GM12864 (cell line): ENCODE data around the gene STAT5B.
"Not testable (repeated sequence)": the region's sequence is repeated elsewhere in the genome, so short reads cannot be mapped to it uniquely, and the experiment has no call there.

Experiments
- DNase-seq: peaks from one replicate; pipeline ENCODE4 v3.0.0-alpha.2; 2011; ENCODE audit warnings: low read depth
- H3K4me3 ChIP-seq: 2 replicates; pipeline ENCODE4 v1.5.1; 2011; ENCODE audit warnings: mild to moderate bottlenecking, low read depth, low read length, control low read depth
- TF ChIP-seq, protein P1 (sequence below): IDR thresholded peaks from 2 replicates; pipeline ENCODE4 v1.5.1; 2011; ENCODE audit warnings: low read depth, mild to moderate bottlenecking, moderate library complexity, low read length, control low read depth, inconsistent platforms; ENCODE audit errors: missing control alignments

The STAT5B gene

DNA sequence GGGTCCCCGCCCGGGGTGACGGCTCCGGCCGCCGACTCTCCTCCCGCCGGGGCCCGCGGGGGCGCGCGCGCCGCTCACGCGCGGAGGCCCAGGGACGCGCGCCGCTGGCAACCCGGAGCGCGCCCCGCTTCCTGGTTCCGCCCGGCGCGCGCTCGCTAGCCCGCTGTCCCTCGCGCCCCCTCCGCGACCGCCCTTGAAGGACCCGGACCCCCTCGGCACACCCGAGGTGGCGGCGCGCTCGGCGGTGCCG, at the start of gene STAT5B:
Gene STAT5B, minus strand, starts transcription at position 33 of the 250 bp plus-strand sequence. CDS start 44,264 bp downstream, outside the sequence.
- H3K4me3 ChIP-seq, result peak within 1 kb of the TSS; percentile 78
- no peak for DNase-seq
- TF ChIP-seq, protein P1, sequence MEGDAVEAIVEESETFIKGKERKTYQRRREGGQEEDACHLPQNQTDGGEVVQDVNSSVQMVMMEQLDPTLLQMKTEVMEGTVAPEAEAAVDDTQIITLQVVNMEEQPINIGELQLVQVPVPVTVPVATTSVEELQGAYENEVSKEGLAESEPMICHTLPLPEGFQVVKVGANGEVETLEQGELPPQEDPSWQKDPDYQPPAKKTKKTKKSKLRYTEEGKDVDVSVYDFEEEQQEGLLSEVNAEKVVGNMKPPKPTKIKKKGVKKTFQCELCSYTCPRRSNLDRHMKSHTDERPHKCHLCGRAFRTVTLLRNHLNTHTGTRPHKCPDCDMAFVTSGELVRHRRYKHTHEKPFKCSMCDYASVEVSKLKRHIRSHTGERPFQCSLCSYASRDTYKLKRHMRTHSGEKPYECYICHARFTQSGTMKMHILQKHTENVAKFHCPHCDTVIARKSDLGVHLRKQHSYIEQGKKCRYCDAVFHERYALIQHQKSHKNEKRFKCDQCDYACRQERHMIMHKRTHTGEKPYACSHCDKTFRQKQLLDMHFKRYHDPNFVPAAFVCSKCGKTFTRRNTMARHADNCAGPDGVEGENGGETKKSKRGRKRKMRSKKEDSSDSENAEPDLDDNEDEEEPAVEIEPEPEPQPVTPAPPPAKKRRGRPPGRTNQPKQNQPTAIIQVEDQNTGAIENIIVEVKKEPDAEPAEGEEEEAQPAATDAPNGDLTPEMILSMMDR, result no peak

DNA sequence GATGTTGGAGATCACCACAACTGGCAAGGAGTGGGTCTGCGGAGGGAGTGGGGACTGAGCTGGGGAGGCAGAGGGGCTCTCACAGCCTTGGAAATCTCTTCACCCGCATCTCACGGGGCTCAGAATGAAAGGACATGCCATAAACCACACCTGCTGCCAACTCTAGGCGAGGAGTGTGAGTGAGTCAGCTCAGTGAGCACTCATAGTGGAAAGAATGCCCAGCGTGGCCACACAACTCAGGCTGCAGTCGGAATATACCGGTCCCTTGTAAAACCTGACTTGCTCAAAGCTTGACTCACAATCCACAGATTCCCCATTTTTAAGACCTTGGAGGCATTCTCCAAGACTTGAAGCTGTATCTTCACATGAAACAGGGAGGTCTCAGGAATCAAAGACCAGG, 48.8 kb upstream of the STAT5B start:
- TF ChIP-seq, protein P1, result no peak
- no peak overlapping the region for H3K4me3 ChIP-seq
- no peak for DNase-seq

DNA sequence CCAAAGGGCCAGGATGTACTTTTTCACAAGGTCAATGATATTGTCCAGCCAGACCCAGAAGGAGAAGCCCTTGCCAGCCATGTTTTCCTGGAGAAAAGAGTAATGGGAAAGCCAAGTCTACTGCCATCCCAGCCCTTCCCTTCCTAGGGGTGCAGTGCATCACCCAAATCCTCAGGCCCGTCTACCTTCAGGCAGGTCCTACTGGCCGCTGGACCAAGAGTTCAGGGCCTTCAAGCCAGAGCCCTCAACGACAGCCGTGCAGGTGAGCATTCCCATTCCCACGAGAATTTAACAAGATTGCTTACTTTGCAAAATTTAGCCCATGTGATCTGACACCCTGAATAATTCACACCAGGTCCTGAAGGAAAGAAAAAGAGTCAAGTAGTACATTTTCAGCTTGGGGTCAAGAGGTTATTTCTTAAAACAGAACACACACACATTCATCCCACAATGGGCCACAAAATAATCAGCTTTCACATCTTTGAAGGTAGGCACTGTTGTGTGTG, 47.1 kb upstream of the STAT5B start:
- TF ChIP-seq, protein P1, result no peak
- no peak overlapping the region for H3K4me3 ChIP-seq
- DNase-seq, result no peak

DNA sequence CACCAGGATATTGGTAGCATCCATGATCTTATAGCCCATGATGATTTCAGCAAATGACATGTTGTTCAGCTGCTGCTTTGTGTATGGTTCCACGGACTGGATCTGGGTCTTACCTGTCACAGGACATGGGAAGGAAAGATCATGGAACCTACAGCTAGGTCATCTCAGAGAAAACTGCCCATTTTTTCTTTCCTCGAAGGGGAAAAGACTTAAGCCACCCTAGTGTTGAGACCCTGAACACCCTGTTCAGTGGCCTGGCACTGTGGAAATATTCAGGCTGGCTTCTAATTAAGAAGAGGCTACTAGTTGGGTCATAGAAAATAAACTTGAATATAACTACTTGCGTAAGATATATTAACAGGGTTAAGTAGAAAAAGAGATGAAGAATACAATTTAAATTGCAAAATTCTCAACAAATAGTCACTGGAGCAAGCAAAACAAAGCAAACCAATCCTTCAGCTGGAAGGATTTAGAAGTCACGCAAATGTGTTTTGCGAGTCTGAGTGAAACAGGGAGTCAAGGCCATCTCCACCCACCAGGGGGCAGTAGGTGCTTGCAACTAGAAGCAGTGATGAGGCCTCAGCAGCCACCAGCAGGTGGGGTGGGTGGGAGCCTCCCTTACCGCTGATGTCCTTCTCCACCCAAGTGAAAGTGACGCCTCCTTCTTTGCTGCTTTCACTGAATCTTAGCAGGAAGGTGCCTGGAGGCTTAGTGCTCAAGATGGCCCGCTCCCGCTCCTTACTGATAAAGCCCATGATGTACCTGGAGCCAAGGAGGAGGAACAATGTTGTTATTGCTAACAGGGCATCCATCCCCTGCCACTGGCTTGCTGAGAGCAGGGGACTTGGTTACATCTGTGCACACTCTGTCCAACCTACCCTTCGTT, 46.4 kb upstream of the STAT5B start:
- peak; percentile 85 for DNase-seq
- H3K4me3 ChIP-seq, result no peak overlapping the region
- TF ChIP-seq, protein P1, result peak; percentile 100

DNA sequence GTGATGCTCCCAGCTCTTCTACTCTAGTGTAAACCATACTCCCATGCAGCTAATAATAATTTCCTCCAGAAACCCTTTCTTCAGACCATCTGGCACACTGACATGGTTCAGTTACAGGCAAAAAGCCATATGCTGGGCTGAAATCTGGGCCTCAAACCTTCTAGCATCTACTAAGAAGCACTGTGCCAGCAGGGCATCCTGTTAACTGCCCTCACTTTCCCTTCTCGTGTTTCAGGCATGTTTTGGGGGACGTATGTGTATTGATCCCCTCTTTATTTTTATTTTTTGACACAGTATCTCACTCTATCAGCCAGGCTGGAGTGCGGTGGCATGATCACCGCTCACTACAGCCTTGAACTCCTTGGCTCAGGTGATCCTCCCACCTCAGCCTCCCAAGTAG, 45.4 kb upstream of the STAT5B start:
- TF ChIP-seq, protein P1, result no peak
- no peak for DNase-seq
- H3K4me3 ChIP-seq, result no peak overlapping the region

DNA sequence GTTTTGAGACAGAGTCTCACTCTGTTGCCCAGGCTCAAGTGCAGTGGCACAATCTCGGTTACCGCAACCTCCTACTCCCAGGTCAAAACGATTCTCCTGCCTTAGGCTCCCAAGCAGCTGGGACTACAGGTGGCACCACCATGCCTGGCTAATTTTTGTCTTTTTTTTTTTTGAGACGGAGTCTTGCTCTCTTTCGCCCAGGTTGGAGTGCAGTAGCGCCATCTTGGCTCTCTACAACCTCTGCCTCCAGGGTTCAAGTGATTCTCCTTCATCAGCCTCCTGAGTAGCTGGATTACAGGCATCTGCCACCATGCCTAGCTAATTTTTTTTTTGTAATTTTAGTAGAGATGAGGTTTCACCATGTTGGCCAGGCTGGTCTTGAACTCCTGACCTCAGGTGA, 41.8 kb upstream of the STAT5B start:
- not testable (repeated sequence) for H3K4me3 ChIP-seq, DNase-seq

DNA sequence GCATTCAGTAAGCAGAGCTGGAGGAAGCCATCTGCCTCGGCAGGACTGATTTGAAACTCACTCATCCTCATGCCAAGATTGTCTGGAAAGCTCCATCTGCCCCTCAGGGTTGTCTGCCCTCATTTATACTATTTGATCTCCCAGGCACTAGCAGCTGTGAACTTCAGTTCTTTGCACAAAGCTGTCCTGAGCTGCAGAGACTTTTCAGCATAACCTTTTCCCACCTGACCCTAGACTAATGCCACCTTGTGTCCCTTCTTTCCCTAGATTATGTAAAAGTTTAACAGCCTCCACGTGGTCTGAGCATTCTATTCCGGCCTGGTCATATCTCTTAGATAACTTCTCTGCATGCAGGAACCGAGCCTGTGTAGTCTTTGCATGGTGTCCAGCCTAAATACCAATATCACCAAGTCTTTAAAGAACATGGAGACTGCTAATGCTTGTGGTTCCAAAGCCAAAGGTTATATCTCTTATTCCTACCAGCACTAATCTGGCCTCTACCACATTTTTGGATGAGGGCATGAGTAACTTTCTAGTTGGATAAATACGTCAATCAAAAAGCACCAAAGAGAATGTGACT, 41.2 kb upstream of the STAT5B start:
- DNase-seq, result no peak
- TF ChIP-seq, protein P1, result no peak
- no peak overlapping the region for H3K4me3 ChIP-seq
